GM18505 (cell line): ENCODE measurements around the gene PXT1.

Experiments used
- ATAC-seq: cut with Tn5 transposase; IDR thresholded peaks from one replicate; pipeline ENCODE4 v1.9.1; 2021; ENCODE audit not compliant: unreplicated experiment
- POLR2A ChIP-seq: IDR thresholded peaks from 4 replicates; pipeline ENCODE4 v1.6.1; 2011; ENCODE audit warnings: borderline replicate concordance; ENCODE audit not compliant: insufficient read depth, insufficient read length; ENCODE audit errors: extremely low read depth

Gene PXT1

GRCh38 chr6:36360241-36361054 is 82.2 kb downstream of the PXT1 start:
- no peak for TF ChIP-seq POLR2A
- ATAC-seq, result no peak

DNA sequence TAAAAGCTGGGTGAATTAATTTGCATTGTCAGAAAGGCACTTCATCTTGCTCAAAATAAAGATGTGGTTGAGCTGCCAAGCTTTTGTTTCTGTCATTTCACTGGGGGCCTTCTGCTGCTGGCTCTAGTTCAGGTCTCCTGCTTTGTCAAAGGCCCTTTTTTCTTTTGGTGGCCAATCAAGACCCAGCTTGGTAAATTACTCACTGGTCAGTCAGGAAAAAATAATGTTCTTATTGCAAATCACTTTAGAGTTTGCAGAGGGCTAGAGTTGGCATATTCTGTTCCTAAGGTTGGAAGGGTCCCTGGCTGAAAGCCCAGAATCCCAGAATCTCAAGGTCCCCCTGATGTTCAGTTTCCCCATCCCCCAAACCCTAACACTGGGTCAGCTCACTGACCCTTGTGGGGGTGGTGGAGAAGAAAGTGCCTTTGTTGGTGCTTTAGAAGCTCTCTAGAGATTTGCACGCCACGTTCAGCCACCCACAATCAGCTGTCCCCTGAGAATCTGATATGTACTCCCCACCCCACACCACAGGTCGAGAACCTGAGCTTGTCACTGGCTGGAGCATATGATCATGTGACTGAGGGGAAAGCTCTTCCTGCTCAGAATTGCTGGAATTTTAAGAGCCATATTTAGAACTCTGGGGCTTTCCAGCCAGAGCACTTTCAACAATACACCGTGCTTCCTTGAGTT is 84.3 kb downstream of the PXT1 start:
- no peak for ATAC-seq

DNA sequence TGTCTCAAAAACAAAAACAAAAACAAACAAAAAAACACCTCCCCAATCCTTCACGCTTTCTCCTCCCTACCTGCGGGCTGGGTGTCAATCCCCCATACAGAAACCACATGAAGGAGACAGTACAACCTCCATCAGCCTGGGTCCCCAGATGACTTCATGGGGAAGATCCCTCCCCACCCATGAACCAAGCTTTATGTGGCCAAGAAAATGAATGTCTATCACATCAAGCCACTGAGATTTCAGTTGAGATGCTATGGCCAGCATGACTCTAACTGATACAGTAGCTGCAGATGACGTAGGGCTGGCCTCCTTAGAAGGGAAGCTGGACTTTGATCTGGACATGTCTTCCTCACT is 84.8 kb downstream of the PXT1 start:
- TF ChIP-seq POLR2A, result no peak
- ATAC-seq, result no peak

More for the DNA sequence above, 84.3 kb downstream of the PXT1 start:
- TF ChIP-seq POLR2A, result peak; percentile 17

DNA sequence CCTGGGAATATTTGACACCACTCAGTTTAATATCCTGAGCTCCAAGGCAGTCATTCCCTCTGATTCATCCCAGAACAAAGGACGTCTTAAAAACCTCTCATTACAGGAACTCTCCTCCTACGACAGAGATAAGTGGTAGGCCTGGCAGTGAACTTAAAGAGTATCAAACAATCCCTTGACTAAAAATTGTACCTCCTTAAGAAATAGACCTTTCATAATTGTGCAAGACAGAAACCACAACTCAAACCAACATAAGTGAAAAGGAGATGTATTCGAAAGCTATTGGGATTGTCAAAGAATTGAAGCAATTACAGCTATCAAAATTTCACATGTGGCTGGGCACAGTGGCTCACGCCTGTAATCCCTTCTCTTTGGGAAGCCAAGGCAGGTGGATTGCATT is 86.8 kb downstream of the PXT1 start:
- no peak for ATAC-seq
- no peak for TF ChIP-seq POLR2A

- no peak for ATAC-seq
- no peak for TF ChIP-seq POLR2A
Observed at GRCh38 chr6:36353411-36353915, 89.2 kb downstream of the PXT1 start.

- ATAC-seq, result no peak
- TF ChIP-seq POLR2A, result no peak
Observed at GRCh38 chr6:36352477-36353157, 90.0 kb downstream of the PXT1 start.

- no peak for TF ChIP-seq POLR2A
- ATAC-seq, result no peak
Observed at GRCh38 chr6:36350681-36351571, 91.7 kb downstream of the PXT1 start.

DNA sequence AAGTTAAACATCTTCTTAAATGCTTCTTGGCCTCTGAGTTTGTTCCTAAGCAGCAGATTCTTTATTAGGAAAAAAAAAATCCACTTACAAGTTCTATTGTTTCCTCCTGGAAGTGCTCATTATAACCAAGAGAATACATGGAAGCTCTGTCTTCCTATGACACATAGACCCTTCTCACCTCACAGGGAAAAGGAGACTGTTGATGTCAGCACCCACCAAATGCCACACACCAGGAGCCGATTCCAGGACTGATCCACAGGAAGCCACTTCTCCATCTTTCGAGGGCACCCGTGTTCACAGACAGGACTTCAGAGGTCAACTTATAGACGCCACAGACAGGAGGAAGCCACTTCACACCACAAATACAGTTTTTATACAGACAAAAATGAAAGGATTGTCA is 92.6 kb downstream of the PXT1 start:
- ATAC-seq, result no peak
- TF ChIP-seq POLR2A, result no peak

- no peak for ATAC-seq
- TF ChIP-seq POLR2A, result no peak
Observed at GRCh38 chr6:36349240-36349639, 93.4 kb downstream of the PXT1 start.

GRCh38 chr6:36347621-36348020 is 95.0 kb downstream of the PXT1 start:
- no peak for TF ChIP-seq POLR2A

GRCh38 chr6:36346486-36347273 is 96.0 kb downstream of the PXT1 start:
- no peak for TF ChIP-seq POLR2A
- ATAC-seq, result no peak

More at GRCh38 chr6:36347621-36348020, 95.0 kb downstream of the PXT1 start:
- ATAC-seq, result no peak

- TF ChIP-seq POLR2A, result no peak
- ATAC-seq, result no peak
Observed at GRCh38 chr6:36345681-36346466, 96.8 kb downstream of the PXT1 start.

GRCh38 chr6:36343109-36343680 is 99.5 kb downstream of the PXT1 start:
- no peak for TF ChIP-seq POLR2A
- ATAC-seq, result no peak
